Activated T-cell treated with anti-CD3 and anti-CD28 coated beads, Interleukin-2, amount 50 U/mL, for 1 hour (primary cell): ENCODE data around the gene PTGR3.
A peak's percentile ranks its signal among the peaks of the same experiment; 100 is the strongest.

Source experiments
- DNase-seq: peaks from one replicate; pipeline ENCODE4 v3.0.0-alpha.2; 2020

The PTGR3 gene

GRCh38 chr18:75214332-75214690 is 5.4 kb upstream of the PTGR3 start:
- DNase-seq: no peak

- DNase-seq: no peak
Measured at GRCh38 chr18:75213611-75214331, 4.8 kb upstream of the PTGR3 start.

GRCh38 chr18:75212751-75213090 is 3.8 kb upstream of the PTGR3 start:
- no peak for DNase-seq

GRCh38 chr18:75211953-75212750 is 3.2 kb upstream of the PTGR3 start:
- DNase-seq: peak; percentile 44

- no peak for DNase-seq
Measured at GRCh38 chr18:75211626-75211952, 2.6 kb upstream of the PTGR3 start.

GRCh38 chr18:75211002-75211621 is 2.2 kb upstream of the PTGR3 start:
- DNase-seq: peak; percentile 49

- DNase-seq: peak; percentile 39
Measured at GRCh38 chr18:75210274-75211001, 1.5 kb upstream of the PTGR3 start, which contains the start of gene TSHZ1. Gene TSHZ1 (plus strand): TSS chr18:75210797. CDS start chr18:75211877, 1,080 bp downstream.

- no peak for DNase-seq
Measured at GRCh38 chr18:75209951-75210258, 966 bp upstream of the PTGR3 start.

GRCh38 chr18:75208836-75209128 is 157 bp downstream of the PTGR3 start:
- no peak for DNase-seq

GRCh38 chr18:75208155-75208835 is 644 bp downstream of the PTGR3 start:
- DNase-seq: no peak

- DNase-seq: peak; percentile 60
Measured at GRCh38 chr18:75207310-75208154, 1.4 kb downstream of the PTGR3 start.

- no peak for DNase-seq
Measured at GRCh38 chr18:75206452-75207309, 2.3 kb downstream of the PTGR3 start.

- DNase-seq: no peak
Measured at GRCh38 chr18:75205514-75206132, 3.3 kb downstream of the PTGR3 start.

- DNase-seq: peak; percentile 36
Measured at GRCh38 chr18:75204732-75205513, 4.0 kb downstream of the PTGR3 start.

- DNase-seq: no peak
Measured at GRCh38 chr18:75204269-75204731, 4.6 kb downstream of the PTGR3 start.

- no peak for DNase-seq
Measured at GRCh38 chr18:75203416-75204268, 5.3 kb downstream of the PTGR3 start.

GRCh38 chr18:75202696-75203365 is 6.1 kb downstream of the PTGR3 start:
- DNase-seq: no peak
